GM19468 (cell line): ENCODE measurements around the gene PTPRA.
"Not testable (repeated sequence)": the region's sequence is repeated elsewhere in the genome, so short reads cannot be mapped to it uniquely, and the experiment has no call there.

Experiments used
- ATAC-seq: cut with Tn5 transposase; IDR thresholded peaks from one replicate; pipeline ENCODE4 v1.9.1; 2021; ENCODE audit warnings: mild to moderate bottlenecking, moderate library complexity, moderate number of reproducible peaks; ENCODE audit not compliant: unreplicated experiment; ENCODE audit errors: extremely low read depth

Gene PTPRA

GRCh38 chr20:3067139-3068014 is 194.1 kb downstream of the PTPRA start:
- no peak for ATAC-seq

- no peak for ATAC-seq
Measured at GRCh38 chr20:3068075-3068474, 194.8 kb downstream of the PTPRA start.

GRCh38 chr20:3068986-3069900 is 196.0 kb downstream of the PTPRA start:
- ATAC-seq, result no peak

GRCh38 chr20:3070725-3071124 is 197.4 kb downstream of the PTPRA start:
- ATAC-seq, result no peak

GRCh38 chr20:3071266-3071609 is 198.0 kb downstream of the PTPRA start:
- ATAC-seq, result no peak

- ATAC-seq, result no peak
Measured at GRCh38 chr20:3071610-3072529, 198.6 kb downstream of the PTPRA start, which contains the start of gene OXT. TSS of gene OXT (plus strand) at chr20:3071620. CDS start at chr20:3071656, 36 bp downstream.

GRCh38 chr20:3072530-3073250 is 199.4 kb downstream of the PTPRA start:
- ATAC-seq, result no peak

GRCh38 chr20:3073251-3073643 is 200.0 kb downstream of the PTPRA start:
- ATAC-seq, result not testable (repeated sequence)

- ATAC-seq, result no peak
Measured at GRCh38 chr20:3074812-3075211, 201.5 kb downstream of the PTPRA start.

GRCh38 chr20:3075315-3075714 is 202.0 kb downstream of the PTPRA start:
- ATAC-seq, result not testable (repeated sequence)

GRCh38 chr20:3077618-3078134 is 204.4 kb downstream of the PTPRA start:
- ATAC-seq, result no peak

- ATAC-seq, result no peak
Measured at GRCh38 chr20:3080939-3081388, 207.7 kb downstream of the PTPRA start.

GRCh38 chr20:3081641-3082040 is 208.4 kb downstream of the PTPRA start:
- no peak for ATAC-seq

- ATAC-seq, result no peak
Measured at GRCh38 chr20:3082306-3082951, 209.1 kb downstream of the PTPRA start.

GRCh38 chr20:3082955-3083952 is 210.0 kb downstream of the PTPRA start:
- ATAC-seq, result no peak

GRCh38 chr20:3084283-3084985 is 211.2 kb downstream of the PTPRA start, which contains the start of gene AVP:
TSS of gene AVP (minus strand) at chr20:3084724. CDS start at chr20:3084674, 50 bp downstream.
- ATAC-seq, result no peak

GRCh38 chr20:3084986-3085360 is 211.7 kb downstream of the PTPRA start:
- no peak for ATAC-seq
